Choroid plexus epithelial cell (primary cell): ENCODE data around the gene TRDN.

Experiments used
- DNase-seq: peaks from one replicate; pipeline ENCODE4 v3.0.0-alpha.2; 2010; ENCODE audit warnings: low read depth
- H3K4me3 ChIP-seq: 2 replicates; pipeline ENCODE4 v1.5.1; 2011; ENCODE audit warnings: low read depth, mild to moderate bottlenecking, control low read depth, low read length, moderate library complexity
- TF ChIP-seq, protein P1 (sequence below): conservative IDR thresholded peaks from 2 replicates; pipeline ENCODE4 v1.5.1; 2011; ENCODE audit warnings: low read depth, mild to moderate bottlenecking, control low read depth, inconsistent platforms, low read length, moderate library complexity

Gene TRDN

DNA sequence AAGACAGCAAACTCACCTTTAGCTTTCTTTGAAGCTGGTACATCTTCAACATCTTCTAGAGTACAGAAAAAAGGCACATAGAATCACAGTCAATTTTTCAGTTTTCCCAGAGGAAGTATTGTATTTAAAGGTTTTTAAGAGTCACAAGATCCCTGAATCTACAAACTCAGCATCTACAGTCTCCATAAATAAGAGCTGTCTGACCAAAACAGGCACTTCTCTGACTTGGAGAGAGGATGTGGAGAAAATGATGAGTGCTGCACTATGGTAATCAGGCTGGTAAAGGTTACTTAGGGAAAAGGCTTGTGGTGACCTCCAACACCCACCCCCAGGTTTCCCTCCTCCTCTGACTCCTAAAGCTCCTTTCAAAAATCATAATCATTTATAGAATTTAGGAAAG is 412.7 kb downstream of the TRDN start:
- TF ChIP-seq, protein P1, sequence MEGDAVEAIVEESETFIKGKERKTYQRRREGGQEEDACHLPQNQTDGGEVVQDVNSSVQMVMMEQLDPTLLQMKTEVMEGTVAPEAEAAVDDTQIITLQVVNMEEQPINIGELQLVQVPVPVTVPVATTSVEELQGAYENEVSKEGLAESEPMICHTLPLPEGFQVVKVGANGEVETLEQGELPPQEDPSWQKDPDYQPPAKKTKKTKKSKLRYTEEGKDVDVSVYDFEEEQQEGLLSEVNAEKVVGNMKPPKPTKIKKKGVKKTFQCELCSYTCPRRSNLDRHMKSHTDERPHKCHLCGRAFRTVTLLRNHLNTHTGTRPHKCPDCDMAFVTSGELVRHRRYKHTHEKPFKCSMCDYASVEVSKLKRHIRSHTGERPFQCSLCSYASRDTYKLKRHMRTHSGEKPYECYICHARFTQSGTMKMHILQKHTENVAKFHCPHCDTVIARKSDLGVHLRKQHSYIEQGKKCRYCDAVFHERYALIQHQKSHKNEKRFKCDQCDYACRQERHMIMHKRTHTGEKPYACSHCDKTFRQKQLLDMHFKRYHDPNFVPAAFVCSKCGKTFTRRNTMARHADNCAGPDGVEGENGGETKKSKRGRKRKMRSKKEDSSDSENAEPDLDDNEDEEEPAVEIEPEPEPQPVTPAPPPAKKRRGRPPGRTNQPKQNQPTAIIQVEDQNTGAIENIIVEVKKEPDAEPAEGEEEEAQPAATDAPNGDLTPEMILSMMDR, result no peak
- DNase-seq, result no peak

DNA sequence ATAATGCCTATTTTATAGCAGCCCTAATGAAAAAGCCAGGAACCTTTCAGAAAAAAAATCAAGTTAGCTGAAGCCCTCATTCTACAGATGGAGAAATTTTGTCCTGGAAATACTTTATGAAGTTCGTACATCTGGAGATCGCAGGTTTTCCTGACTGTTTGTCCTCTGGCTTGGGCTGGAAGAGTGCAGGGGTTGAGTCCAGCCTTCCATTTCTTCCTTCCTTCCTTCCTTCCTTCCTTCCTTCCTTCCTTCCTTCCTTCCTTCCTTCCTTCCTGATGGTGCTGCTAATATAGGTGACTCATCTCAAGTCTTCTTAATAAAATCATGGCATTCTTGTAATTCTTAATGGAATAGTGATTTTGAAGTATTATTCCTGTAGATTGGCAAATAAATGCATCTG is 413.3 kb downstream of the TRDN start:
- no peak for DNase-seq
- H3K4me3 ChIP-seq, result no peak overlapping the region
- TF ChIP-seq, protein P1, result no peak

More for the DNA sequence above, 412.7 kb downstream of the TRDN start:
- H3K4me3 ChIP-seq, result no peak overlapping the region

DNA sequence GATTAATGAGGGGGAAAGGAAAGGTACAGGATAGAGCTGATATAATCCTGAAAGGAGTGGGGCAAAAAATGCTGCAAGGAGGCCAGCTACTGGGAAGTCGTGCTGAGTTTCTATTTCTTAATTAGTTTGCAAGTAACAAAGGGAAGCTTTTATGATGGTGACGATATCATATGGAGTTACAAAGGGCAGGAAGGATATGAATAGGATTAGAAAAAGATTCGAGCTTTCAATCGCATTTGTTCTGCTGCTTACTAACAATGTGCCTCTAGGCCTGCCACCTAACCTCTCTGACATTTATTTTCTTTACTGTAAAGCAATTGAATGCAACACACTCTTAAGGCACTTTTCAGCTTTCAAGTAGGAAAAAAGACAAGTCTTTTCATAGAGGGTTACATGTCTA is 421.5 kb downstream of the TRDN start:
- TF ChIP-seq, protein P1, result no peak
- H3K4me3 ChIP-seq, result no peak overlapping the region
- DNase-seq, result no peak

DNA sequence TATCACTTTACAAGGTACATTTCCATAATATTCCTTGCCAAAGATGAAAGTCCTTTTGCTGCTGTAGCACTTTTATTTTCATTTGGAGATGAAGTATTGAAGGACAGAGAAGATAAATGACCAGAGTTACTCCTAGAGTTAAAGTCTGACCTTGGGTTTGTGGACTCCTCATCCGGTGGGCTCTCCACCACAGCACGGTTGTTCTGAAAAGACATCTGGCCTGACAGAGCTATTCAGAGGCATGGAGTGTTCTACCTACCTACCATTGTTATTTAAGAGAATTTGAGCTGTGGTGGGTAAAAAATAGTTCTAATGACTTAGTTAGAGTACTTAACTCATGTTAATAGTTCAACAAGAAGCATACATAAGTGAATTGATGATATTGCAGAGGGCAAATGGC is 422.3 kb downstream of the TRDN start:
- TF ChIP-seq, protein P1, result no peak
- H3K4me3 ChIP-seq, result no peak overlapping the region
- DNase-seq, result no peak

DNA sequence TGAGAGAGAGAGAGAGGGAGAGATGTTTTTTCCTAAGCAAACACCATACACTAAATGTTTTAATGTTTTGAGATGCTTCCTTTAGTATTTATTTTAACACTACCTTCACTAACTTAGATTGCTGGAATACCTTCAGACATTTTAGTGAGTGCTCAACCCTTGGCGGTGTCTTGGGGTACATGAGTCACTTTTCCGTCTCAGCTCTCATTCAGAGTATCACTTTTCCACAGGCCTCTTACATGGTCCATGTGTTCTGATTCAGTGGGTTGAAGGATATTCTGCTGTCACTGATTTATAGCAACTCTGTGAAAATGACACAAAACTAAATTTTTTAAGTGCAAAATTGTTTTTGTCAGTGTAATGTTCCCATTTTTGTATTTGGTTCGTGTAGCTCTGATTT is 422.8 kb downstream of the TRDN start:
- TF ChIP-seq, protein P1, result no peak

DNA sequence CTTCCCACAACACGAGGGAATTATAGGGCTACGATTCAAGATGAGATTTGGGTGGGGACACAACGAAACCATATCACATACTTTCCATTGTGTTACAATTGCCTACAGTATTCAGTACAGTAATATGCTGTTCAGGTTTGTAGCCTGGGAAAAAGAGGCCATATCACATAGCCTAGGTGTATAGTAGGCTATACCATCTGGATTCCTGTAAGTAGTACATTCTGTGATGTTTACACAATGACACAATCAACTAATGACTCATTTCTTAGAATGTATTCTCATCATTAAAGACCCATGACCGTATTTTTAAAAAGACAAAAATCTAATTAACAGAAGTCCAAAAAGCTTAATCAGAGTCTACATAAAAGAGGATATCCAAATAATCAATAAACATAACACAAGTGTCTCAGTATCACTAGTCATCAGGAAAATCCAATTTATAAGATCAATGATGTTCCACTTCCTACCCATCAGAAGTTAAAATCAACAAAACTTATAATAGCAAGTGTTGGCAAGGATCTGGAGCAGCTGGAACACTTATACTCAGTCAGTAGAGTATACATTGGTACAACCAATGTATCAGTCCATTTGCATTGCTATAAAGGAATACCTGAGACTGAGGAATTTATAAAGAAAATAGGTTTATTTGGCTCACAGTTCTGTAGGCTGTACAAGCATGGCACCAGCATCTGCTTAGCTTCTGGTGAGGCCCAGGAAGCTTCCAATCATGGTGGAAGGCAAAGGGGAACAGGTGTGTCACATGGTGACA is 424.8 kb downstream of the TRDN start:
- DNase-seq, result no peak
- TF ChIP-seq, protein P1, result no peak
- H3K4me3 ChIP-seq, result no peak overlapping the region

More for the DNA sequence above, 422.8 kb downstream of the TRDN start:
- no peak overlapping the region for H3K4me3 ChIP-seq
- no peak for DNase-seq

DNA sequence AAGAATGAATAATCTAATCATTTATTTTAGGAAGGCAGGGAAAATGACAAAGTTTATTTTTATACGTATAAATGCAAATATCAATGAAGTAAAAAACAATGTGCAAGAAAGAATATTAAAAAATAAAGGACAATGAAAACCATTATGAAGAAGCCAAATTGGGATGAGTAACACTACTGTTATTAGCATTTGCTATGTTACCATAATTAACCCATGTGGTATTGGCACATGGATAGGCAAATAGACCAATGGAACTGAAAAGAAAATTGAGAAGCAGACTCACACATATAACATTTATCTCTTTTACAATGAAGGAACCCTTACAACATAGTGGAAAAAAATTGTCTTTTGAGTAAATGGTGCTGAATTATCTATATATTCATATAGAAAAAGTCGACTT is 426.1 kb downstream of the TRDN start:
- no peak for DNase-seq
- H3K4me3 ChIP-seq, result no peak overlapping the region
- TF ChIP-seq, protein P1, result no peak
